Body of pancreas (tissue), 4 donors: ENCODE data around the gene SP140. TPM values are rescaled to one million over a fixed set of nuclear protein-coding genes. Genes with fewer than 3 reads are reported as not detected.
"Not testable (repeated sequence)": the region's sequence is repeated elsewhere in the genome, so short reads cannot be mapped to it uniquely, and the experiment has no call there.

ENCODE experiments used
- ATAC-seq: fragments of 150-250 bp; one replicate; pipeline ENCODE4 v1.9.1; 2016
- DNase-seq, 4 donors: peaks; one replicate each; pipeline ENCODE4 v3.0.0-alpha.2; 2019
- H3K27ac ChIP-seq, 4 donors: fragments of 200-600 bp; sonication (generic); 1 replicate in 3 of 4; 2 replicates in 1 of 4; pipeline versions ENCODE4 v1.5.1 to v1.6.1; 2016 to 2019; ENCODE audit warnings: mild to moderate bottlenecking in 1 of 4, mixed read lengths in 1 of 4, moderate library complexity in 1 of 4
- H3K27me3 ChIP-seq, 2 donors: fragments of 200-600 bp; sonication (generic); one replicate each; pipeline ENCODE4 v1.6.0; 2016; ENCODE audit warnings: mild to moderate bottlenecking in 1 of 2
- H3K36me3 ChIP-seq, 2 donors: fragments of 200-600 bp; sonication (generic); replicated peaks in 1 of 2; 2 replicates each; pipeline ENCODE4 v1.5.1; 2016; ENCODE audit warnings: low read depth in 2 of 2; ENCODE audit not compliant: insufficient read depth in 1 of 2
- H3K4me1 ChIP-seq: fragments of 200-600 bp; sonication (generic); one replicate; pipeline ENCODE4 v1.6.0; 2016
- H3K4me3 ChIP-seq, 2 donors: fragments of 200-600 bp; sonication (generic); 1 replicate in 1 of 2; 2 replicates in 1 of 2; pipeline ENCODE4 v1.5.1; 2016 to 2019
- H3K9me3 ChIP-seq, 3 donors: fragments of 200-600 bp; sonication (generic); 1 replicate in 2 of 3; 2 replicates in 1 of 3; pipeline ENCODE4 v1.5.1; 2016
- CTCF ChIP-seq, 7 experiments: fragments of 450-650 bp in 4 of 7; fragments of 200-600 bp in 3 of 7; sonication (generic) in 3 of 7; IDR thresholded peaks; one replicate each; pipeline ENCODE4 v1.5.1; 2016 to 2019; ENCODE audit warnings: antibody characterized with exemption in 7 of 7
- POLR2A ChIP-seq, 3 donors: fragments of 450-650 bp; IDR thresholded peaks; one replicate each; pipeline ENCODE4 v1.6.1; 2016; ENCODE audit warnings: antibody characterized with exemption in 3 of 3, mild to moderate bottlenecking in 2 of 3
- WGBS, 2 donors: methylation state at CpG; one replicate each; pipeline ENCODE4 v1.1.5; 2017; 5-methylcytosine and 5-hydroxymethylcytosine counted together
- intact Hi-C: fragments of 100-400 bp; cut with DNase I; formaldehyde crosslinking; loops from one replicate; pipeline ENCODE4 v1.15.1; 2023
- total RNA-seq, 2 donors: library from RNA; depleted of rRNA; stranded (reverse); fragments of >200 nt; gene quantifications; one replicate each; pipeline ENCODE4 v1.1.0, GENCODE V29; 2016

Gene SP140
- total RNA-seq, 2 donors from 2014 or later, result 0.33 to 0.52 TPM

DNA sequence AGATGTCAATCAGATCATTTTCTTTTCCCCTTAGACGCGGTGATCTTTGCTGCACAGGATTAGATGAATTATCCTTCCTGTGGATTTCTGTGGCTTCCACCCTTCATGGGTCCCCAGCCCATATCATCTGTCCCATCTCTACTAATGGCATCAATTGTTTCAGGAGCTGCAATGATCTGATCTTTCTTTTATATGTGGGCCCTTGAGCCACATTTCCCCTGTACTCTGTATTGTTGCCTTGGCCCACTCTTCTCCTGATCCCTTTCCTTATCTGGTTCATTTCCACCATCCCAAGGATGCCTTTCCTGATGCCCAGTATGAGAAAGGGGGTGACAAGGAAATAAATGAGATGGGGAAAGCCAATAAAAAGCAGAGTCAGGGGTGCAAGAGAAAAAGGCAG, 24.7 kb downstream of the SP140 start:
- WGBS, 2 donors, result 64 to 72% methylated on average over 2 of the region's 2 CpGs
- H3K27me3 ChIP-seq, result no peaks in the 10 kb centered on the region
- DNase-seq (no peak), ATAC-seq (no peak)
- no peaks in the 10 kb centered on the region for H3K36me3 ChIP-seq
- intact Hi-C loops, result no loop called here
- H3K27ac ChIP-seq, result no peak overlapping the region
- no peaks in the 10 kb centered on the region for H3K9me3 ChIP-seq
- TF ChIP-seq POLR2A (IDR thresholded peaks at IDR 0.05), result no peak
- no peak for TF ChIP-seq CTCF (IDR thresholded peaks at IDR 0.05)
- H3K4me3 ChIP-seq, result no peak overlapping the region
- no peaks in the 10 kb centered on the region for H3K4me1 ChIP-seq

DNA sequence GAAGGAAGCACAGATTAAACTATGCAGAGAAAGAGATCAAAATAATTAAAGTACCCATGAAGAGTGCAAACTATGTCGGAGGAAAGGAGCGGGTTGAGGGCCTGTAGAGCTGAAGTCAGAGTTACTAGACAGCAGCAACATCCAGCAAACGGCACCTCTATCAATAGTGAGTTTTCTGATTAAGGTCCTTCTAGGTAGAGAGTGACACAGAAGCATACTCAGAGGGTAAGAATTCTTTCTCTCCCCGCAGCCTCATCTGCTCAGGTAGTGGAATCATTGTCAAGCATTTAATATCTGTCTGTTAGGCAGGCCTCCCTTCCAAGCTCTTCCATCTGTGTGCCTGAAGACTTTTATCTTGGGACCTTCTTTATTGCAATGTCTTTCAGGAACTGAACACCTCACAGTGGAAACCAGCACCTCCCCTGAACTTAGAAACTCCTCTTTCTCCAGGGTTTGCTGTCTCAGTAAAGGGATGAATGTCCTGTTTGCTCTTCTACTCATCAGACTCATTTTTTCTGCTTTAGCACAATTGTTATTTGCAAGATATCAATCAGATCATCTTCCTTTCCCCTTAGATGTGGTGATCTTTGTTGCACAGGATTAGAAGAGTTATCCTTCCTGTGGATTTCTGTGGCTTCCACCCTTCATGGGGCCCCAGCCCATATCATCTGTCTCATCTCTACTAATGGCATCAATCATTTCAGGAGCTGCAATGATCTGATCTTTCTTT, 28.8 kb downstream of the SP140 start:
- H3K4me1 ChIP-seq, result no peaks in the 10 kb centered on the region
- H3K27me3 ChIP-seq, result no peaks in the 10 kb centered on the region
- no peak for TF ChIP-seq CTCF (IDR thresholded peaks at IDR 0.05)
- TF ChIP-seq POLR2A (IDR thresholded peaks at IDR 0.05), result no peak
- H3K27ac ChIP-seq, result no peak overlapping the region
- no peak for ATAC-seq
- intact Hi-C loops, result no loop called here
- H3K36me3 ChIP-seq, result no peaks in the 10 kb centered on the region
- WGBS, 2 donors, result 51 to 58% methylated on average over 4 of the region's 4 CpGs
- H3K9me3 ChIP-seq, result no peaks in the 10 kb centered on the region
- H3K4me3 ChIP-seq, result no peak overlapping the region
- DNase-seq, result no peak

DNA sequence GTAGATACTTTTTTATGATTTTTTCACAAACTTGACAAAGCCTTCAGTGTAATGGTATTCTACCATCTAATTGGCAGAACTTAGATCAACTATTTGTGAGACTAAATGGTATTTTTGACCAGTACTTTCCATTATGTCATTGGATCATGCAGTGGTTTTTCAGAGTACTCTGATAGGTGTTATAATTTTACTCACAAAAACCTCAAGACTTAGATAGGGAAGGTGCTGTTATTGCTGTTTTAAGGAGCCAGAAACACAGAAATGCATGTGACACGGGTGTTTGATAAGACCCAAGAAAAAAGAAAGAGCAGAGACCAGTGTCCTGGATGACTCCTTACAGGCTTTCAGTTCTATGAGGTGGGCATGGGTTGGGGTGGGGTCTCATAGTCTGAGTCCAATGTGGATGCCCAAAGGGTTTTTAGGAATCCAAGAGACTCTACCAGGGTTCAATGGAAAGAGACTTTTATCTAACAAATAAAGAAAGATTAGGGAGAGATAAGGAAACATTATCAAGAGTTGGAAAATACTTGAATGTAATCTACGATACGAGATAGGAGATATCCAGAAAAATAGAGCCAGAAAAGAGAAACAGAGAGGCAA, 31.3 kb downstream of the SP140 start:
- WGBS, 2 donors, result 42 to 44% methylated on average over 3 of the region's 3 CpGs
- intact Hi-C loops, result no loop called here
- no peak overlapping the region for H3K4me3 ChIP-seq
- no peaks in the 10 kb centered on the region for H3K4me1 ChIP-seq
- no peak overlapping the region for H3K27ac ChIP-seq
- ATAC-seq, result no peak
- no peaks in the 10 kb centered on the region for H3K36me3 ChIP-seq
- H3K9me3 ChIP-seq, result peaks cover 0 to 3% (median 0%) of the 10 kb centered on the region in 3 donors
- no peak for TF ChIP-seq POLR2A (IDR thresholded peaks at IDR 0.05)
- no peak for TF ChIP-seq CTCF (IDR thresholded peaks at IDR 0.05)
- no peaks in the 10 kb centered on the region for H3K27me3 ChIP-seq
- no peak for DNase-seq

GRCh38 chr2:230258483-230258882, 32.9 kb downstream of the SP140 start:
- WGBS, 2 donors, result 55 to 56% methylated on average over 4 of the region's 4 CpGs
- Histone ChIP-seq H3K4me1 (no peaks in the 10 kb centered on the region), H3K27ac (no peak overlapping the region), H3K27me3 (no peaks in the 10 kb centered on the region), H3K36me3 (no peaks in the 10 kb centered on the region), H3K4me3 (no peak overlapping the region), H3K9me3 (peaks cover 0 to 3% (median 0%) of the 10 kb centered on the region in 3 donors)
- TF ChIP-seq CTCF (IDR thresholded peaks at IDR 0.05) (no peak), POLR2A (IDR thresholded peaks at IDR 0.05) (no peak)
- intact Hi-C loops, result no loop called here
- ATAC-seq, result no peak
- DNase-seq, result no peak

- Histone ChIP-seq H3K4me1 (no peaks in the 10 kb centered on the region), H3K27me3 (no peaks in the 10 kb centered on the region), H3K27ac (no peak overlapping the region), H3K4me3 (no peak overlapping the region), H3K9me3 (peaks cover 0 to 3% (median 0%) of the 10 kb centered on the region in 3 donors), H3K36me3 (no peaks in the 10 kb centered on the region)
- DNase-seq, result no peak
- WGBS, 2 donors, result 59 to 76% methylated on average over 5 of the region's 5 CpGs
- no peak for ATAC-seq
- no peak for TF ChIP-seq CTCF (IDR thresholded peaks at IDR 0.05)
- no peak for TF ChIP-seq POLR2A (IDR thresholded peaks at IDR 0.05)
- intact Hi-C loops, result no loop called here
Observed at GRCh38 chr2:230262246-230262645, 36.7 kb downstream of the SP140 start.

- H3K4me1 ChIP-seq, DNase-seq, H3K9me3 ChIP-seq, H3K27me3 ChIP-seq, intact Hi-C loops, ATAC-seq, H3K36me3 ChIP-seq, H3K4me3 ChIP-seq, H3K27ac ChIP-seq: not testable (repeated sequence)
- 43 to 48% methylated on average over 4 of the region's 4 CpGs for WGBS, 2 donors
Observed at GRCh38 chr2:230264945-230265344, 39.4 kb downstream of the SP140 start.
